Spleen (tissue), 11 donors: ENCODE measurements around the gene CCDC120. TPM values are rescaled to one million over a fixed set of nuclear protein-coding genes. Genes with fewer than 3 reads are reported as not detected.

Experiments
- DNase-seq: peaks from one replicate; pipeline ENCODE4 v3.0.0-alpha.2; 2020
- H3K27ac ChIP-seq, 8 donors: fragments of 200-600 bp; sonication (generic) in 7 of 8; 1 replicate in 4 of 8; 2 replicates in 4 of 8; pipeline versions ENCODE4 v1.5.0 to v1.8.0; 2016 to 2021; ENCODE audit warnings: inconsistent platforms in 4 of 8, mild to moderate bottlenecking in 4 of 8, moderate library complexity in 1 of 8
- H3K27me3 ChIP-seq, 7 donors: fragments of 200-600 bp; sonication (generic) in 6 of 7; replicated peaks in 1 of 7; 1 replicate in 4 of 7; 2 replicates in 3 of 7; pipeline versions ENCODE4 v1.5.0 to v1.8.0; 2016 to 2021; ENCODE audit warnings: inconsistent platforms in 3 of 7, mild to moderate bottlenecking in 1 of 7
- H3K36me3 ChIP-seq, 6 donors: fragments of 200-600 bp; sonication (generic) in 5 of 6; 1 replicate in 4 of 6; 2 replicates in 2 of 6; pipeline versions ENCODE4 v1.5.0 to v1.8.0; 2016 to 2021; ENCODE audit warnings: inconsistent platforms in 2 of 6
- H3K4me1 ChIP-seq, 6 donors: fragments of 200-600 bp; sonication (generic) in 5 of 6; 1 replicate in 3 of 6; 2 replicates in 3 of 6; pipeline versions ENCODE4 v1.5.0 to v1.8.0; 2016 to 2021; ENCODE audit warnings: inconsistent platforms in 3 of 6
- H3K4me3 ChIP-seq, 8 donors: fragments of 200-600 bp; sonication (generic) in 7 of 8; 1 replicate in 4 of 8; 2 replicates in 4 of 8; pipeline versions ENCODE4 v1.5.0 to v1.8.0; 2016 to 2021; ENCODE audit warnings: inconsistent platforms in 4 of 8, mild to moderate bottlenecking in 4 of 8, moderate library complexity in 2 of 8
- H3K9me3 ChIP-seq, 8 donors: fragments of 200-600 bp; sonication (generic) in 7 of 8; 1 replicate in 4 of 8; 2 replicates in 4 of 8; pipeline versions ENCODE4 v1.5.0 to v1.8.0; 2016 to 2021; ENCODE audit warnings: inconsistent platforms in 4 of 8
- POLR2A ChIP-seq, 3 donors: fragments of 450-650 bp; IDR thresholded peaks; one replicate each; pipeline ENCODE4 v1.5.1; 2017; ENCODE audit warnings: antibody characterized with exemption in 3 of 3, mild to moderate bottlenecking in 1 of 3
- POLR2AphosphoS5 ChIP-seq, 3 donors: sonication (generic); formaldehyde crosslinking; IDR thresholded peaks; one replicate each; pipeline ENCODE4 v1.5.1; 2017; ENCODE audit warnings: antibody characterized with exemption in 3 of 3
- WGBS, 5 donors: extraction: QIAGEN DNeasy Blood & Tissue Kit in 3 of 5; methylation state at CpG; one replicate each; pipeline versions ENCODE4 v1.1.5 to v1.1.7; 2013 to 2018; 5-methylcytosine and 5-hydroxymethylcytosine counted together
- intact Hi-C: fragments of 100-400 bp; cut with DNase I; formaldehyde crosslinking; loops from one replicate; pipeline ENCODE4 v1.15.0; 2023; ENCODE audit warnings: low total_unique reads
- polyA plus RNA-seq, 3 donors: library from polyadenylated mRNA; stranded (reverse); fragments of 200-250 nt; gene quantifications; one replicate each; pipeline ENCODE4 v1.2.1, GENCODE V29; 2013
- total RNA-seq, 7 donors: library from RNA; depleted of rRNA in 3 of 7; stranded (reverse); fragments of >200 nt in 3 of 7; fragmentation: NEBNext Ultra II Directional in 4 of 7; extraction: Animal tissue kit (Norgen Biotek cat#: 25700) in 4 of 7; gene quantifications; one replicate each; pipeline versions ENCODE4 v1.1.0 to v1.2.1, GENCODE V29; 2016 to 2021
- TF ChIP-seq, protein P1 (sequence below), 11 experiments: fragments of 200-600 bp in 7 of 11; fragments of 450-650 bp in 4 of 11; sonication (generic) in 4 of 11; IDR thresholded peaks in 8 of 11; conservative IDR thresholded peaks in 3 of 11; 1 replicate in 7 of 11; 2 replicates in 4 of 11; pipeline versions ENCODE4 v1.4.0 to v1.8.0; 2016 to 2021; ENCODE audit warnings: antibody characterized with exemption in 11 of 11, inconsistent platforms in 4 of 11, mild to moderate bottlenecking in 1 of 11
- donor health status: healthy with polysubstance abuse.
- donor health status: DM: no; HTN: no; CAD: no; lungs with moderate emphysema.
- donor health status: DM: no; HTN: no; CAD: no.
- donor health status: Bipolar disorder and iron deficiency.
- donor health status: healthy.
- donor health status: DM: no; HTN: no; CAD: no.
- donor health status: DM: yes; HTN: yes; CAD: no.

Gene CCDC120
- total and polyA plus RNA-seq, 10 donors: 1.1 to 8.6 (median 6.2) TPM

DNA sequence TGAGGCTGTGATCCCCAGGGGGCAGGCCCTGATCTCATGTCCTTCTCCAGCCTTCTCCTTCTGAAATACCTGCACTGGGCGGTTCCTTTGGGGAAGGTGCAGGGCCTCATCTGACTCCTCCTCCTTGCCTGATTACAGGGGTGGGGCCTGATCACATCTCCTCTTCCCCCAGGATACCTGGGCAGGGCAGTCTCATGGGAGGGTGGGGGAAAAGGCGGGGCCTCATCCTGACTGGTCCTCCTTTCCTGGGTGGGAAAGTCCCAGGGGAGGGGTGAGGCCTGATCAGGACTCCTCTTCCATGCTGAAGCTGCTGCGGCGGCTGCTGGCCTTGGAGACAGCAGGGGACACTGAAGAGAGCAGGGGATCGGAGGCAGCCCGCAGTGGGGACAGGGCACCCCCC, 28.9 kb upstream of the CCDC120 start:
- H3K4me1 ChIP-seq: peaks cover 0 to 16% (median 0%) of the 10 kb centered on the region in 6 donors
- no peaks in the 10 kb centered on the region for H3K9me3 ChIP-seq
- H3K27me3 ChIP-seq: no peaks in the 10 kb centered on the region
- TF ChIP-seq POLR2A (IDR thresholded peaks at IDR 0.05) (no peak), POLR2AphosphoS5 (IDR thresholded peaks at IDR 0.05) (no peak)
- TF ChIP-seq, protein P1, sequence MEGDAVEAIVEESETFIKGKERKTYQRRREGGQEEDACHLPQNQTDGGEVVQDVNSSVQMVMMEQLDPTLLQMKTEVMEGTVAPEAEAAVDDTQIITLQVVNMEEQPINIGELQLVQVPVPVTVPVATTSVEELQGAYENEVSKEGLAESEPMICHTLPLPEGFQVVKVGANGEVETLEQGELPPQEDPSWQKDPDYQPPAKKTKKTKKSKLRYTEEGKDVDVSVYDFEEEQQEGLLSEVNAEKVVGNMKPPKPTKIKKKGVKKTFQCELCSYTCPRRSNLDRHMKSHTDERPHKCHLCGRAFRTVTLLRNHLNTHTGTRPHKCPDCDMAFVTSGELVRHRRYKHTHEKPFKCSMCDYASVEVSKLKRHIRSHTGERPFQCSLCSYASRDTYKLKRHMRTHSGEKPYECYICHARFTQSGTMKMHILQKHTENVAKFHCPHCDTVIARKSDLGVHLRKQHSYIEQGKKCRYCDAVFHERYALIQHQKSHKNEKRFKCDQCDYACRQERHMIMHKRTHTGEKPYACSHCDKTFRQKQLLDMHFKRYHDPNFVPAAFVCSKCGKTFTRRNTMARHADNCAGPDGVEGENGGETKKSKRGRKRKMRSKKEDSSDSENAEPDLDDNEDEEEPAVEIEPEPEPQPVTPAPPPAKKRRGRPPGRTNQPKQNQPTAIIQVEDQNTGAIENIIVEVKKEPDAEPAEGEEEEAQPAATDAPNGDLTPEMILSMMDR (IDR thresholded peaks at IDR 0.05 in 8 of 11, conservative IDR thresholded peaks at IDR 0.05 in 3 of 11): no peak
- H3K36me3 ChIP-seq: peaks cover 0 to 100% (median 46%) of the 10 kb centered on the region in 6 donors
- no peak overlapping the region for H3K27ac ChIP-seq
- 87 to 100% (median 95%) methylated on average over 1 to 6 of the region's 6 CpGs for WGBS, 5 donors
- no peak overlapping the region for H3K4me3 ChIP-seq
- no peak for DNase-seq
- intact Hi-C loops: no loop called here

- Histone ChIP-seq H3K27ac (no peak overlapping the region), H3K9me3 (no peaks in the 10 kb centered on the region), H3K4me3 (no peak overlapping the region), H3K4me1 (peaks cover 0 to 16% (median 0%) of the 10 kb centered on the region in 6 donors), H3K27me3 (no peaks in the 10 kb centered on the region), H3K36me3 (peaks cover 0 to 100% (median 46%) of the 10 kb centered on the region in 6 donors)
- peak in 1 of 3 donors; percentile 14 for TF ChIP-seq POLR2AphosphoS5 (IDR thresholded peaks at IDR 0.05)
- TF ChIP-seq, protein P1 (IDR thresholded peaks at IDR 0.05 in 8 of 11, conservative IDR thresholded peaks at IDR 0.05 in 3 of 11): no peak
- TF ChIP-seq POLR2A (IDR thresholded peaks at IDR 0.05): no peak
- WGBS, 5 donors: 60 to 90% (median 84%) methylated on average over 1 to 6 of the region's 6 CpGs
- intact Hi-C loops: no loop called here
- no peak for DNase-seq
These were observed 28.5 kb upstream of the CCDC120 start for GRCh38 chrX:49030283-49030682.

DNA sequence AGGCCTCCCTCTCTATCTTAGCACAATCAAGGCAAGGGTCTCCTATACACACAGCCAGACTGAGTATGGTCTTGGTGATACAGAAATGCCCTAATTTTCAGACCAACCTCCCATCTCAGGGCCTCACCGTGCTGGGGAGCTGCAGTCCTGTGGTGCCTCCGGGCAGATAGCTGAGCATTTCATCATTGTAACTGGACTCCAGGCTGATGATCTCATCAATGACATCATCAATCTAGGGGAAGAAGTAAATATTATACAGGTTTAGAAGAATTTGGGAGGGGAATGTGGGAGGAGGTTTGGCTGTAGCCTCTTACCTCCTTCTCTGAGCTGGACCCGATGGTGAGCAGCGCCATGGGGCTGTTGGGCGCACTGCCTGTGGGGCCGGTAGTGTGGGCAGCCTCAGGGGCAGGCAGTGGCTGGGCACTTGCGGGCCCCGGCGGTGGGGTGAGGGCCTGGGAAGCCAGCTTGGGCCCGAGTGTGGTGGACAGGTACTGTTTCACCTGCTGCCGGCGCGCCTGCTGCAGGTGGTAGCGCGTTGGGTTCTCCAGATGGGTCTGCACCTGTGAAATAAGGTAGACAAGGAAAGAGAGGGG, 20.8 kb upstream of the CCDC120 start:
- H3K4me3 ChIP-seq: no peak overlapping the region
- H3K27me3 ChIP-seq: no peaks in the 10 kb centered on the region
- intact Hi-C loops: no loop called here
- peaks cover 0 to 52% (median 25%) of the 10 kb centered on the region in 6 donors for H3K4me1 ChIP-seq
- WGBS, 5 donors: 89 to 97% (median 94%) methylated on average over 8 to 15 of the region's 15 CpGs
- peaks cover 0 to 68% (median 41%) of the 10 kb centered on the region in 6 donors for H3K36me3 ChIP-seq
- DNase-seq: no peak
- TF ChIP-seq, protein P1 (IDR thresholded peaks at IDR 0.05 in 8 of 11, conservative IDR thresholded peaks at IDR 0.05 in 3 of 11): no peak
- TF ChIP-seq POLR2AphosphoS5 (IDR thresholded peaks at IDR 0.05) (no peak), POLR2A (IDR thresholded peaks at IDR 0.05) (no peak)
- no peaks in the 10 kb centered on the region for H3K9me3 ChIP-seq
- peak overlapping the region in 3 of 8 donors; percentile 97 to 99 (median 97) for H3K27ac ChIP-seq

GRCh38 chrX:49039598-49040375, 19.0 kb upstream of the CCDC120 start:
- peak overlapping the region in 7 of 8 donors; percentile 58 to 99 (median 97) for H3K27ac ChIP-seq
- WGBS, 5 donors: 0 to 16% (median 11%) methylated on average over 3 to 9 of the region's 9 CpGs
- H3K27me3 ChIP-seq: no peaks in the 10 kb centered on the region
- intact Hi-C loops: no loop called here
- H3K4me3 ChIP-seq: peak overlapping the region in 5 of 8 donors; percentile 9 to 83 (median 57)
- peaks cover 0 to 48% (median 25%) of the 10 kb centered on the region in 6 donors for H3K4me1 ChIP-seq
- DNase-seq: peak; percentile 86
- peaks cover 0 to 49% (median 24%) of the 10 kb centered on the region in 6 donors for H3K36me3 ChIP-seq
- TF ChIP-seq, protein P1 (IDR thresholded peaks at IDR 0.05 in 8 of 11, conservative IDR thresholded peaks at IDR 0.05 in 3 of 11): no peak
- TF ChIP-seq POLR2AphosphoS5 (IDR thresholded peaks at IDR 0.05): peak in 2 of 3 donors; percentile 41 to 47
- TF ChIP-seq POLR2A (IDR thresholded peaks at IDR 0.05): no peak
- H3K9me3 ChIP-seq: no peaks in the 10 kb centered on the region
